NCI-H69 (cell line): ENCODE data around the gene FNIP2.
"Not testable (repeated sequence)": the region's sequence is repeated elsewhere in the genome, so short reads cannot be mapped to it uniquely, and the experiment has no call there.

Source experiments
- DNase-seq: peaks from one replicate; lab custom pipeline; 2025; lab: John Stamatoyannopoulos, UW

Gene FNIP2

GRCh38 chr4:158912806-158913205 lies 144.0 kb downstream of the FNIP2 start:
- DNase-seq: no peak

GRCh38 chr4:158913766-158914165 lies 144.9 kb downstream of the FNIP2 start:
- DNase-seq: no peak

- no peak for DNase-seq
These were observed 145.4 kb downstream of the FNIP2 start for GRCh38 chr4:158914218-158914617.

GRCh38 chr4:158915683-158916241 lies 146.9 kb downstream of the FNIP2 start:
- no peak for DNase-seq

- DNase-seq: not testable (repeated sequence)
These were observed 151.7 kb downstream of the FNIP2 start for GRCh38 chr4:158920452-158920996.

GRCh38 chr4:158927774-158928173 lies 158.9 kb downstream of the FNIP2 start:
- not testable (repeated sequence) for DNase-seq

GRCh38 chr4:158929939-158930638 lies 161.3 kb downstream of the FNIP2 start:
- DNase-seq: no peak

GRCh38 chr4:158930639-158930972 lies 161.8 kb downstream of the FNIP2 start:
- no peak for DNase-seq

- DNase-seq: no peak
These were observed 164.4 kb downstream of the FNIP2 start for GRCh38 chr4:158933236-158933635.

- DNase-seq: no peak
These were observed 166.3 kb downstream of the FNIP2 start for GRCh38 chr4:158934996-158935669.

- DNase-seq: no peak
These were observed 167.4 kb downstream of the FNIP2 start for GRCh38 chr4:158936238-158936637.

- peak; percentile 86 for DNase-seq
These were observed 169.6 kb downstream of the FNIP2 start for GRCh38 chr4:158938220-158939044.

- no peak for DNase-seq
These were observed 171.4 kb downstream of the FNIP2 start for GRCh38 chr4:158940271-158940670.

- DNase-seq: no peak
These were observed 172.5 kb downstream of the FNIP2 start for GRCh38 chr4:158941321-158941720.

- DNase-seq: no peak
These were observed 173.1 kb downstream of the FNIP2 start for GRCh38 chr4:158941895-158942294.

- no peak for DNase-seq
These were observed 176.8 kb downstream of the FNIP2 start for GRCh38 chr4:158945529-158946108.

- no peak for DNase-seq
These were observed 178.0 kb downstream of the FNIP2 start for GRCh38 chr4:158946825-158947224.

- no peak for DNase-seq
These were observed 179.2 kb downstream of the FNIP2 start for GRCh38 chr4:158948071-158948470.

- no peak for DNase-seq
These were observed 180.3 kb downstream of the FNIP2 start for GRCh38 chr4:158949099-158949498.

- DNase-seq: not testable (repeated sequence)
These were observed 183.5 kb downstream of the FNIP2 start for GRCh38 chr4:158952221-158952774.

- not testable (repeated sequence) for DNase-seq
These were observed 187.5 kb downstream of the FNIP2 start for GRCh38 chr4:158956345-158956744.

- DNase-seq: not testable (repeated sequence)
These were observed 188.1 kb downstream of the FNIP2 start for GRCh38 chr4:158956918-158957317.
